Suprapubic skin (tissue), 4 donors: ENCODE measurements around the gene AGPAT4. TPM values are rescaled to one million over a fixed set of nuclear protein-coding genes. Genes with fewer than 3 reads are reported as not detected.

ENCODE experiments used
- DNase-seq, 2 donors: peaks; one replicate each; pipeline ENCODE4 v3.0.0-alpha.2; 2019; ENCODE audit warnings: low spot score in 2 of 2
- H3K27ac ChIP-seq: fragments of 200-600 bp; sonication (generic); one replicate; pipeline ENCODE4 v1.5.1; 2019
- H3K27me3 ChIP-seq: fragments of 200-600 bp; sonication (generic); one replicate; pipeline ENCODE4 v1.5.1; 2019
- H3K36me3 ChIP-seq: fragments of 200-600 bp; sonication (generic); one replicate; pipeline ENCODE4 v1.5.1; 2019
- H3K4me1 ChIP-seq: fragments of 200-600 bp; sonication (generic); one replicate; pipeline ENCODE4 v1.5.1; 2019
- H3K4me3 ChIP-seq: fragments of 200-600 bp; sonication (generic); one replicate; pipeline ENCODE4 v1.5.1; 2019; ENCODE audit warnings: mild to moderate bottlenecking
- H3K9me3 ChIP-seq: fragments of 200-600 bp; sonication (generic); one replicate; pipeline ENCODE4 v1.5.1; 2019
- CTCF ChIP-seq, 2 donors: fragments of 200-600 bp in 1 of 2; fragments of 450-650 bp in 1 of 2; sonication (generic) in 1 of 2; IDR thresholded peaks; one replicate each; pipeline ENCODE4 v1.5.1; 2016 to 2019; ENCODE audit warnings: antibody characterized with exemption in 2 of 2, mild to moderate bottlenecking in 1 of 2, moderate library complexity in 1 of 2
- EP300 ChIP-seq: sonication (generic); formaldehyde crosslinking; IDR thresholded peaks from one replicate; pipeline ENCODE4 v1.6.1; 2017; ENCODE audit warnings: antibody characterized with exemption
- POLR2A ChIP-seq, 2 donors: fragments of 450-650 bp; IDR thresholded peaks; one replicate each; pipeline ENCODE4 v1.6.1; 2017; ENCODE audit warnings: antibody characterized with exemption in 2 of 2, mild to moderate bottlenecking in 2 of 2, moderate library complexity in 2 of 2
- POLR2AphosphoS5 ChIP-seq, 3 donors: sonication (generic); formaldehyde crosslinking; IDR thresholded peaks; one replicate each; pipeline ENCODE4 v1.6.1; 2017; ENCODE audit warnings: antibody characterized with exemption in 3 of 3
- WGBS: methylation state at CpG from one replicate; pipeline ENCODE4 v1.1.5; 2018; 5-methylcytosine and 5-hydroxymethylcytosine counted together
- total RNA-seq, 4 donors: library from RNA; depleted of rRNA; stranded (reverse); fragments of >200 nt; gene quantifications; one replicate each; pipeline ENCODE4 v1.1.0, GENCODE V29; 2016

The AGPAT4 gene
- total RNA-seq, 4 donors from 2014 or later: 1.1 to 4.1 (median 2.9) TPM

GRCh38 chr6:161259302-161259701, 14.6 kb downstream of the AGPAT4 start:
- no peaks in the 10 kb centered on the region for H3K27me3 ChIP-seq
- no peak overlapping the region for H3K4me3 ChIP-seq
- WGBS: 96% methylated on average over 8 of the region's 8 CpGs
- H3K4me1 ChIP-seq: no peaks in the 10 kb centered on the region
- no peak overlapping the region for H3K27ac ChIP-seq
- no peaks in the 10 kb centered on the region for H3K36me3 ChIP-seq
- no peak for DNase-seq
- TF ChIP-seq POLR2AphosphoS5 (IDR thresholded peaks at IDR 0.05) (no peak), CTCF (IDR thresholded peaks at IDR 0.05) (no peak), EP300 (no peak), POLR2A (IDR thresholded peaks at IDR 0.05) (no peak)
- no peaks in the 10 kb centered on the region for H3K9me3 ChIP-seq

GRCh38 chr6:161257793-161258457, 15.9 kb downstream of the AGPAT4 start:
- Histone ChIP-seq H3K4me3 (no peak overlapping the region), H3K27ac (no peak overlapping the region), H3K9me3 (no peaks in the 10 kb centered on the region), H3K27me3 (no peaks in the 10 kb centered on the region), H3K4me1 (no peaks in the 10 kb centered on the region), H3K36me3 (no peaks in the 10 kb centered on the region)
- WGBS: 45% methylated on average over 8 of the region's 8 CpGs
- DNase-seq: no peak
- no peak for TF ChIP-seq EP300
- TF ChIP-seq CTCF (IDR thresholded peaks at IDR 0.05): no peak

GRCh38 chr6:161256407-161256806, 17.5 kb downstream of the AGPAT4 start:
- H3K9me3 ChIP-seq: no peaks in the 10 kb centered on the region
- H3K36me3 ChIP-seq: no peaks in the 10 kb centered on the region
- no peak overlapping the region for H3K4me3 ChIP-seq
- H3K27me3 ChIP-seq: no peaks in the 10 kb centered on the region
- DNase-seq: no peak
- H3K4me1 ChIP-seq: no peaks in the 10 kb centered on the region
- 98% methylated on average over 10 of the region's 13 CpGs for WGBS
- TF ChIP-seq POLR2AphosphoS5 (IDR thresholded peaks at IDR 0.05) (no peak), EP300 (no peak)
- H3K27ac ChIP-seq: no peak overlapping the region

GRCh38 chr6:161255518-161255917, 18.3 kb downstream of the AGPAT4 start:
- Histone ChIP-seq H3K27ac (no peak overlapping the region), H3K4me1 (no peaks in the 10 kb centered on the region), H3K4me3 (no peak overlapping the region), H3K9me3 (no peaks in the 10 kb centered on the region), H3K36me3 (no peaks in the 10 kb centered on the region), H3K27me3 (no peaks in the 10 kb centered on the region)
- DNase-seq: no peak
- no peak for TF ChIP-seq POLR2AphosphoS5 (IDR thresholded peaks at IDR 0.05)
- TF ChIP-seq POLR2A (IDR thresholded peaks at IDR 0.05): no peak
- no peak for TF ChIP-seq CTCF (IDR thresholded peaks at IDR 0.05)
- WGBS: 90% methylated on average over 6 of the region's 6 CpGs

GRCh38 chr6:161254464-161255253, 19.2 kb downstream of the AGPAT4 start:
- H3K27me3 ChIP-seq: no peaks in the 10 kb centered on the region
- DNase-seq: no peak
- WGBS: 74% methylated on average over 17 of the region's 17 CpGs

More at GRCh38 chr6:161254464-161255253, 19.2 kb downstream of the AGPAT4 start:
- Histone ChIP-seq H3K4me3 (no peak overlapping the region), H3K36me3 (no peaks in the 10 kb centered on the region), H3K9me3 (no peaks in the 10 kb centered on the region), H3K4me1 (no peaks in the 10 kb centered on the region), H3K27ac (no peak overlapping the region)
- no peak for TF ChIP-seq POLR2A (IDR thresholded peaks at IDR 0.05)
- no peak for TF ChIP-seq CTCF (IDR thresholded peaks at IDR 0.05)
- TF ChIP-seq POLR2AphosphoS5 (IDR thresholded peaks at IDR 0.05): no peak
- no peak for TF ChIP-seq EP300
